ENCODE data around the gene MYO1C. TPM values are rescaled to one million over a fixed set of nuclear protein-coding genes. Genes with fewer than 3 reads are reported as not detected.
"Not testable (repeated sequence)": the region's sequence is repeated elsewhere in the genome, so short reads cannot be mapped to it uniquely, and the experiment has no call there.

The MYO1C gene
- total and polyA plus RNA-seq, 10 donors: 14.6 to 135 (median 58.5) TPM

- DNase-seq: no peak
- no peaks in the 10 kb centered on the region for H3K9me3 ChIP-seq
- H3K4me3 ChIP-seq: peak overlapping the region in 1 of 8 donors; percentile 35
- no peaks in the 10 kb centered on the region for H3K27me3 ChIP-seq (replicated peaks in 1 of 7)
- H3K27ac ChIP-seq: peak overlapping the region in 7 of 8 donors; percentile 32 to 78 (median 73)
- H3K4me1 ChIP-seq: peaks cover 6 to 81% (median 47%) of the 10 kb centered on the region in 6 donors
- H3K36me3 ChIP-seq: peaks cover 0 to 69% (median 1%) of the 10 kb centered on the region in 6 donors
- WGBS, 5 donors: 28 to 52% (median 37%) methylated on average over 7 of the region's 7 CpGs
- TF ChIP-seq POLR2A (IDR thresholded peaks at IDR 0.05) (no peak), CTCF (IDR thresholded peaks at IDR 0.05 in 8 of 11, conservative IDR thresholded peaks at IDR 0.05 in 3 of 11) (no peak), POLR2AphosphoS5 (IDR thresholded peaks at IDR 0.05) (peak in 1 of 3 donors; percentile 38)
- intact Hi-C loops (cut with DNase I; ENCODE audit: low total_unique reads): no loop called here
Measured at GRCh38 chr17:1447052-1447451, 45.4 kb downstream of the MYO1C start.

DNA sequence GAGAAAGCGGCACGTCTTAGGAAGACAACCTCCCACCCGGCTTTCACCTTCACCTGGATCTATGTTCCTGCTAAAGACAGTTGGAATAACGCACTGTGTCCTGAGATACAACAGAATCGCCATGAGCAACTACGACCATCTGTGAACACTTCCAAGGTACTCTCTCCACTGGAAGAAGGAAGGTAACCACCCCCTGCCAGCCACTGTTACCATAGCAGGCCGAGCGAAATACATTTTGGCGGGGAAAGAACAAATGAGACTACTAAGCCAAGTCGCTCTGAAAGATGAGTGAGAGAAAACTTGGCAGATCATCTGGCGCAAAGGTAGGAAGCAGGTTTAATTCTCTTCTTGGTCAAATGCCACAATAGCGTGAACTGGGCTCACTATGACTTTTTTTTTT is 46.3 kb downstream of the MYO1C start:
- H3K4me1 ChIP-seq: peaks cover 5 to 81% (median 43%) of the 10 kb centered on the region in 6 donors
- 91 to 96% (median 94%) methylated on average over 12 of the region's 12 CpGs for WGBS, 5 donors

GRCh38 chr17:1445695-1446094 is 46.8 kb downstream of the MYO1C start:
- H3K9me3 ChIP-seq; intact Hi-C loops (cut with DNase I; ENCODE audit: low total_unique reads); DNase-seq; H3K4me3 ChIP-seq; H3K27me3 ChIP-seq (replicated peaks in 1 of 7): not testable (repeated sequence)
- WGBS, 5 donors: 76 to 96% (median 91%) methylated on average over 4 of the region's 4 CpGs
- Histone ChIP-seq H3K36me3 (peaks cover 0 to 73% (median 0%) of the 10 kb centered on the region in 6 donors), H3K4me1 (peaks cover 5 to 76% (median 42%) of the 10 kb centered on the region in 6 donors), H3K27ac (peak overlapping the region in 3 of 8 donors; percentile 27 to 78 (median 75))

More for the DNA sequence above, 46.3 kb downstream of the MYO1C start:
- intact Hi-C loops (cut with DNase I; ENCODE audit: low total_unique reads): no loop called here
- peak overlapping the region in 6 of 8 donors; percentile 13 to 78 (median 71) for H3K27ac ChIP-seq
- no peak overlapping the region for H3K4me3 ChIP-seq
- TF ChIP-seq POLR2AphosphoS5 (IDR thresholded peaks at IDR 0.05) (no peak), CTCF (IDR thresholded peaks at IDR 0.05 in 8 of 11, conservative IDR thresholded peaks at IDR 0.05 in 3 of 11) (no peak), POLR2A (IDR thresholded peaks at IDR 0.05) (no peak)
- no peaks in the 10 kb centered on the region for H3K27me3 ChIP-seq (replicated peaks in 1 of 7)
- DNase-seq: no peak
- peaks cover 0 to 69% (median 0%) of the 10 kb centered on the region in 6 donors for H3K36me3 ChIP-seq
- no peaks in the 10 kb centered on the region for H3K9me3 ChIP-seq

GRCh38 chr17:1442721-1443120 is 49.8 kb downstream of the MYO1C start:
- H3K4me3 ChIP-seq; intact Hi-C loops (cut with DNase I; ENCODE audit: low total_unique reads); DNase-seq; H3K27ac ChIP-seq; H3K27me3 ChIP-seq (replicated peaks in 1 of 7); H3K9me3 ChIP-seq: not testable (repeated sequence)
- Histone ChIP-seq H3K36me3 (peaks cover 0 to 60% (median 0%) of the 10 kb centered on the region in 6 donors), H3K4me1 (peaks cover 8 to 74% (median 32%) of the 10 kb centered on the region in 6 donors)
- WGBS, 5 donors: 95 to 98% (median 95%) methylated on average over 6 of the region's 6 CpGs

DNA sequence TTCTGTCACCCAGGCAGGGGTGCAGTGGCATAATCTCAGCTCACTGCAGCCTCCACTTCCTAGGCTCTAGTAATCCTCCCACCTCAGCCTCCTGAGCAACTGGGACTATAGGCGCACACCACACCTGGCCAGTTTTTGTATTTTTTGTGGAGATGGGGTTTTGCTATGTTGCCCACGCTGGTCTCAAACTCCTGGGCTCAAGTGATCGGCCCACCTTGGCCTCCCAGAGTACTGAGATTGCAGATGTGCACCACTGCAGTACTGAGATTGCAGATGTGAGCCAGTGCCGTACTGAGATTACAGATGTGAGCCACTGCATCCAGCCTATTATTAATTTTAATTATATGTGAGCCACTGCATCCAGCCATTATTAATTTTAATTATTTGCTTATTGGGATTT is 50.3 kb downstream of the MYO1C start:
- no peak for TF ChIP-seq POLR2AphosphoS5 (IDR thresholded peaks at IDR 0.05)
- TF ChIP-seq POLR2A (IDR thresholded peaks at IDR 0.05): no peak
- TF ChIP-seq CTCF (IDR thresholded peaks at IDR 0.05 in 8 of 11, conservative IDR thresholded peaks at IDR 0.05 in 3 of 11): no peak
- 95 to 98% (median 97%) methylated on average over 4 of the region's 4 CpGs for WGBS, 5 donors
- Histone ChIP-seq H3K27me3 (replicated peaks in 1 of 7) (no peaks in the 10 kb centered on the region), H3K4me1 (peaks cover 6 to 74% (median 28%) of the 10 kb centered on the region in 6 donors), H3K9me3 (no peaks in the 10 kb centered on the region), H3K4me3 (no peak overlapping the region), H3K36me3 (peaks cover 0 to 64% (median 1%) of the 10 kb centered on the region in 6 donors), H3K27ac (no peak overlapping the region)
- DNase-seq: no peak
- intact Hi-C loops (cut with DNase I; ENCODE audit: low total_unique reads): no loop called here

Measured in spleen (tissue), 11 donors.